Mucosa of stomach (tissue), 1 donor: Measurements from ENCODE around the gene SH3BP4.

Experiments used
- H3K27me3 ChIP-seq: one replicate; pipeline ENCODE4 v1.7.0; 2013; ENCODE audit warnings: mild to moderate bottlenecking, low read length; ENCODE audit not compliant: control insufficient read depth, insufficient read depth
- H3K36me3 ChIP-seq: one replicate; pipeline ENCODE4 v1.7.0; 2013; ENCODE audit warnings: low read length; ENCODE audit not compliant: control insufficient read depth, insufficient read depth
- H3K4me1 ChIP-seq: one replicate; pipeline ENCODE4 v1.7.0; 2013; ENCODE audit warnings: mild to moderate bottlenecking, low read length; ENCODE audit not compliant: control insufficient read depth, insufficient read depth
- H3K4me3 ChIP-seq: one replicate; pipeline ENCODE4 v1.7.0; 2013; ENCODE audit warnings: low read length
- H3K9ac ChIP-seq: one replicate; pipeline ENCODE4 v1.7.0; 2013; ENCODE audit warnings: mild to moderate bottlenecking, low read length, moderate library complexity
- H3K9me3 ChIP-seq: one replicate; pipeline ENCODE4 v1.7.0; 2013; ENCODE audit warnings: mild to moderate bottlenecking, low read length, moderate library complexity; ENCODE audit not compliant: control insufficient read depth
- donor health status: Pancreatic carcinoma.

SH3BP4 gene

DNA sequence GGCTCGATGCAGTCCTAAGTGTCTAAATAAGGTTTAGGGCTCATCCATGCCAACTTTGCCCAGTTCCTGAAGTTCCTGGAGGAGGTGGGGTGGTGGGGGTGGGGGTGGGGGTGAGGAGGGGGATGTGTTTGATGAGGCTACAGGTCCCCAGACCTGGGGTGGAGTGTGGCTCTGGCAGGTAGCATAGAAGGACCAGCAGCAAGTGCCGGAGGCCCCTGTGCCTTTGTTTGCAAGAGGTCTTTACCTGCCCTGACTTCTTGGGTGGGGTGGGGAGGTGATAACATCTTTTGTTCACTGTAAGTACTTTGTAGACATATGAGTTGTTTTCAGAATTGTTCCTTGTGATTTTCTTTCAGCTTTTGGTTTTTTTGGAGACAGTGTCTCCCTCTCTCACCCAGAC lies 10.0 kb downstream of the SH3BP4 start:
- Histone ChIP-seq H3K36me3 (no peaks in the 10 kb centered on the region), H3K9me3 (no peaks in the 10 kb centered on the region), H3K4me3 (no peak overlapping the region), H3K27me3 (no peaks in the 10 kb centered on the region), H3K9ac (no peak overlapping the region), H3K4me1 (peaks cover 23% of the 10 kb centered on the region)

DNA sequence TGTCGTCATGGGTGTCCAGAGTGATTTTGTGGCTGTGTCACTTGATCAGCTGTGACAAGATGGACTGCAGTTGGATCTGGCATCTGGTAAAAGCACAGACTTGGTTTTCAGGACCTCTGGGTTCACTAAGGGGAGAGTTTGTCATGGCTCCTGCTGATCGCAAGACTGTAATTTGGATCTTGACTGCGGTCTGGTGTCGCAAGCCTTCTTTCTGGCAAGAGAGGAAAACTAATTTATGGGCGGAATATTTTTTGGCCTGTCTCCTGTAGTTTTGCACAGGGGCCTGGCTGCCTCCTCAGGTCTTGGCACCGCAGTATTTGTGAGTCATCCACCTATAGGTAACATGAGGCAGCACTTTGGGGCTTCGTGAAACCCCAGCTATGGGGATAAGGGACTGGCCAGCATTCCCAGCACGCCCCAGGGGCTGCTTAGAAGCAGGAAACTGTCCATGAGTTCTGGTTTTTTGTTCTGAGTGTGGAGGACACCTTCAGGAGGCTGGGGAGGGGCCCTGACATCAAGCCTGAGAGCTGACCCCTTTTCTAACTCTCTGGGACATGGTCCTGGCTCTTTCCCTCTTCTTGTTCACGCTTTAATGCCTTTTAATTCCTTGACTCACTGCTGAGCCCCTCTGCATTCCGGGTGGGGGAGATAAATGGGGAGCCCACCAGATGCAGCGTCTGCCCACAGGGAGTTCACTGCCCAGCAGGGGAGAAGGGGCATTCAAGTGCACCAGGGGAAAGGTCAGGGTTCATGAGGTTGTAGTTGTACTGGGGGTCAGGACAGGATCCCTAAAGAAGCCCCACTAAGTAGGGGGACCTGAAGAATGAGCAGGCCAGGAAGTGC lies 12.2 kb downstream of the SH3BP4 start:
- Histone ChIP-seq H3K36me3 (no peaks in the 10 kb centered on the region), H3K9me3 (no peaks in the 10 kb centered on the region), H3K4me3 (no peak overlapping the region), H3K27me3 (no peaks in the 10 kb centered on the region), H3K9ac (no peak overlapping the region), H3K4me1 (peaks cover 18% of the 10 kb centered on the region)

DNA sequence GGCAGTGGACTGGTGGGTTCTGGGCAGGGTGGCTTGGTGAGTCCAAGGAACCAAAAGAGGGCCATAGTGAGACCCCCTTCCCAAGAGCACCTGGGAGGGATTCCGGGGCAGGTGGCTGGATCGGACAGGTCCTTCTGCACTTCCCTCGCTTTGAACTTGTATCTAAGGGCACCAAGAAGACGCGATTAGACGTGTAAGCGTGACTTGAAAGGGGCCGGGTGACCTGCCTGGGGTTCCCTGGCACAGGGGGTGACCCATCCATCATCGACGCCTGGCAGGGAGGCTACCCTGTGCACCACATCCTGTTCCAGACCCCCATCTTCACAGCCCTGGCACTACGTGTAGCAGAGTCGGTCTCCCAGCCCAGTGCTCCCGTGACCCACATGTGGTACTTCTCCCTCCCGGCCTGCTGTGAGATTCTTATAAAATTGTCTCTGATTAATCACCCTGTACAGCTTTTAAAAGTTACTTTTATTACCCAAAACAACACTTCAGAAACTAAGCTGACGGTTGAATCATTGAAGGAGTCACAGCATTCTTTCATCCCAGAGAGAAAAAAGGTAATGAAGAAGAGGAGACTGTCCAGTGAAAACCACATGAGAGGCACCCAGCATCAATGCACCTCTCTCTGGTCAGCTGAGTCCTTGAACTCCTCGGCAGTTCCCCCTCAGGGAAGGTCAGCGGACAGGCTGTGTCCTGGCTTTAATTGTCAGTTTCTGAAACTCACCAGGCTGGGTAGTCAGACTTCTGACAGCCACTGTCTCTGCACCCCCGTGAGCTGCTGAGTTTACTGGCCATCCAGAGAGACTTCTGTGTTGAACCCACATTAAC lies 13.0 kb downstream of the SH3BP4 start:
- Histone ChIP-seq H3K9ac (no peak overlapping the region), H3K4me1 (peaks cover 26% of the 10 kb centered on the region), H3K9me3 (no peaks in the 10 kb centered on the region), H3K36me3 (no peaks in the 10 kb centered on the region), H3K4me3 (no peak overlapping the region), H3K27me3 (no peaks in the 10 kb centered on the region)

DNA sequence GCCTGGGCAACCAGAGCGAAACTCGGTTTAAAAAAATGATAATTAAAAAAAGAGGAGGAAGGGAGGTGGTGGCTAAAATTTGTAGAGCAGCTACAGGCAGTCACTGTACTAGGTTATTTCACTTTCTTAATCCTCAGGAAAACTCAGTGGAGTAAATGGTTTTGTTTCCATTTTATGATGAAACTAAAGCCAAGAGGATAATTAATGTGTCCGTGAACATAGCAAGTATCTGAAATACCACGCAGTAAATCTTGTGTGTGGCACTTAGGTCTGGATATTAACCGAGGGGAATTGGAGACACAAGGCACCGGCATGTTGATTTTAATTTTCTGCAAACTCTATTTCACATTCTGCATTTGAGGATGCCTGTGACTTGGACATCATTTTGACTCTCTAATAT lies 14.5 kb downstream of the SH3BP4 start:
- Histone ChIP-seq H3K36me3 (no peaks in the 10 kb centered on the region), H3K4me1 (peaks cover 30% of the 10 kb centered on the region), H3K9me3 (no peaks in the 10 kb centered on the region), H3K4me3 (no peak overlapping the region), H3K9ac (no peak overlapping the region), H3K27me3 (no peaks in the 10 kb centered on the region)

DNA sequence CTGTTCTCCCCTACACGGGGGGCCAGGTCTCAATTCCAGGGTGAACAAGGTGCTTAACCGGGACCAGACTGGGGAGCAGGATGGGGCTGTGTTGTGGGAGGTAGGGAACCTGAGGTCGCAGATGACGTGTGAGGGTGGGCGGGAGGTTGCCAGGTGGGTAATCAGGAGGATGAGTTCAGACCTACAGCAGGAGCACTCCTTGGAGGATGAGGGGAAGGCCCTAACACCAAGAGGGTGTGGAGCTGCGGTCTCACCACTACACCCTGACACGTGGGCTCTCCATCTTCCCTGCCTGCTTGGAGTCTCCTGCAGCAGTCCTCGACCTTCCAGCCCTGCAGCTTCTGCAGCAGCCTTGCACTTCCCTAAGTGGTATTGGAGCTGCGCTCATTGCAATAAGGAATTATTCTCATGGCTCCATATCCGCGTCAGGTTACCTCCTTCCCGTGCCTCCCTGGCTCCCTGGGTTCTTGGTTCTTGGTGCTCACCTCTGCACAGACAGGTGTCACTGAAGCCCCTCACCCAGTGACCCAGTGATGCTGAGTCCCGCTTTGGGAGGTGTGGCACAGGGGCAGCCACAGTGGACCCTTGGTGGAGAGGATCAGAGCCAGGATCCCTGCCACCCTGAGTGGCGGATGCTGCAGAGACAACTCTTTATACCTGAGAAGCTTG lies 15.5 kb downstream of the SH3BP4 start:
- Histone ChIP-seq H3K4me1 (peaks cover 30% of the 10 kb centered on the region), H3K36me3 (no peaks in the 10 kb centered on the region), H3K27me3 (no peaks in the 10 kb centered on the region), H3K9ac (no peak overlapping the region), H3K9me3 (no peaks in the 10 kb centered on the region), H3K4me3 (no peak overlapping the region)

DNA sequence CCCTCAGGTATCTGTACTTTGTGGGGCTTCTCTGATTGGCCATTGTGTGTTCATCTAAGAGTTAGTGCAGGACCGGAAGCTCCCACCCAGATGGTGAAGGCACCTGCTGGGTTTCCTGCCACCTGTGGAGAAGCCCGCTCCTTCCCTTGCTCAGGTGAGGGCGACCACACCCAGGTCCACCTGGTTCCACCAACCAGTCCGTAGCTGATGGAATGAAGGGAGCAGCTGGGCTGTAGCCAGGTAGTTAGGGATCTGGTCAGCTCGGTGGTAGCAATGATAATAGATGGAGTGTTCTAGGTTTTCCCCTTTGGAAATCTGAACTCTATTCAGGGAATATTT lies 16.0 kb downstream of the SH3BP4 start:
- Histone ChIP-seq H3K9me3 (no peaks in the 10 kb centered on the region), H3K27me3 (no peaks in the 10 kb centered on the region), H3K4me3 (no peak overlapping the region), H3K36me3 (no peaks in the 10 kb centered on the region), H3K4me1 (peaks cover 30% of the 10 kb centered on the region), H3K9ac (no peak overlapping the region)

DNA sequence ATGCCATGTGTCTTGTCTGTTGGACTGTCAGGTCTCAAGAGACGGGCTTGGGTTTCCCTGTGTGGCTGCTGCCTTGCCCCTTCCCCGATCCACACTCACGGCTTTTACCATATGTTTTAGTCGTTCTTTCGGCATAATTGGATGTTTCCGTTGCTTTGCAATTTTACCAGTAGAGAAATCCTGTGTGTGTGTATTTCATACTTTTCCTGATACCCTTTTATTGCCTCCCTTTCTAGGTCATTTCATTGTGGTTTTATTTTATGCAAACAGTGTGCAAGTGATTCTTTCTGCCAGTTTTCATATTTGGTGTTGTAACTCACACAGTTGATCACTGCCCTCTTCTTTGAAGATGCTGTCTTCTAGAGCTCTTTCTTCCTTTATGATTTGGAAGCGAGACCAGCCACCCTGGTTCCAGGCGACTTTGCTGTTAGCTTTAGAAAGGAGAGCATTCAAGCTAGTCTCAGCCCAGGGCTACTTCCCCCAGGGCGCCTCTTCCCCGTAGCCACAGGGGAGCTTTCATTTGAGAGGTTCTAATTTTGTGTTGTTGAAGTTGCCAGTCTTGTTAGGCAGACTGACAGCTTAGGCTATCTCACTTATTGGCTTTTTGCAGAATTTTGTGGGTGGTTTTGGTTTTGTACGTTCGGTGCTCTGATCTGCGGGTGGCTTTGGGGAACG lies 17.0 kb downstream of the SH3BP4 start:
- H3K4me1 ChIP-seq: peaks cover 24% of the 10 kb centered on the region
- no peaks in the 10 kb centered on the region for H3K27me3 ChIP-seq
- no peaks in the 10 kb centered on the region for H3K9me3 ChIP-seq
- no peaks in the 10 kb centered on the region for H3K36me3 ChIP-seq
- H3K9ac ChIP-seq: no peak overlapping the region
- no peak overlapping the region for H3K4me3 ChIP-seq

DNA sequence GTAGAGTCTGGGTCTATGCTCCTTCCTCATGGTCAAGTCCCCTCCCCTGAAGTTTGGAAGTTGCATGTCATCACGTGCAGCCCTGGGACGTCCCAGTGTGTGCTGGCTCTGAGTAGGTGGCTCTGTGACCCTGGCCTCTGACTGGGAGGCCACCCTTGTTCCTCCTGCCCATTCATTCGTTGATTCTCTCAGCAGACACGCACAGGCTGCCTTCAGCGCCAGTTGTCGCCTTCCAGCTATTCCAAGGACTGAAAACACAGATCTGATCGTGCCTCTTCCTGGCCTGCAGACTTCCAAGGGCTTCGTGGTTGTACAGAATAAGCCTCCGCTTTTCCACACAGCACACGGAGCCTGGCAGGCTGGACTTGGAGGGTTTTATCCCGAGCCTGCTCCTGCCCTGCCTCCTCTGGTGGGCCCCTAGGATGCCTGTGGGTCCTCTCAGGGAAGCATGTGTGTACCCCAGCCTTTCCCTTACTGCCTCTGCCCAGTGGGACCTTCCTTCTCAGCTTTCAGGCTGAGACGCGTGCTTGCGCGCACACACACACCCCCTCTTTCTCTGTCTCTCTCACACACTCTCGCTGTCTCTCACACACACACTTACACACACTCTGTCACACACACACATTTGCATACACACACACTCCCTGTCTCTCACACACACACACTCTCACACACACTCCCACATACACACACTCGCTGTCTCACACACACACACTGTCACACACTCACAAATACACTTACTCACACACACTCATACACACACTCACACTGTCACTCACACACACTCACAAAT lies 17.7 kb downstream of the SH3BP4 start:
- no peak overlapping the region for H3K9ac ChIP-seq
- no peaks in the 10 kb centered on the region for H3K36me3 ChIP-seq
- H3K4me3 ChIP-seq: no peak overlapping the region
- H3K27me3 ChIP-seq: no peaks in the 10 kb centered on the region
- peaks cover 23% of the 10 kb centered on the region for H3K4me1 ChIP-seq
- no peaks in the 10 kb centered on the region for H3K9me3 ChIP-seq

DNA sequence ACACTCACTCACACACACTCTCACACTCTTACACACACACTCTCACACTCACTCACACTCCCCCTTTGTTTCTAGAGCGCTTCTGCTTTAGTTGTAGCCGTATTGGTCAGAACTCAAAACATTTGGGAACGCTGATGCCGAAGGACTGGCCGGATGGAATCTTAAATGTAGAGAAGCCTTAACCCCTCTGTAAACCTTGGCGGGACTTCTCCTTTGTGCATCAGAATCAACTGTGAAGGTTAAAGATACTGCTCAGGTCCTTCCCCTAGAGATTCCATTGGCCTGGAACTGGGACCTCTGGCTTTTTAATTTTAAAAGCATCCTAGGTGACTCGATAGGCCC lies 18.3 kb downstream of the SH3BP4 start:
- Histone ChIP-seq H3K36me3 (no peaks in the 10 kb centered on the region), H3K27me3 (no peaks in the 10 kb centered on the region), H3K4me1 (peaks cover 29% of the 10 kb centered on the region), H3K9ac (no peak overlapping the region), H3K9me3 (no peaks in the 10 kb centered on the region), H3K4me3 (no peak overlapping the region)

DNA sequence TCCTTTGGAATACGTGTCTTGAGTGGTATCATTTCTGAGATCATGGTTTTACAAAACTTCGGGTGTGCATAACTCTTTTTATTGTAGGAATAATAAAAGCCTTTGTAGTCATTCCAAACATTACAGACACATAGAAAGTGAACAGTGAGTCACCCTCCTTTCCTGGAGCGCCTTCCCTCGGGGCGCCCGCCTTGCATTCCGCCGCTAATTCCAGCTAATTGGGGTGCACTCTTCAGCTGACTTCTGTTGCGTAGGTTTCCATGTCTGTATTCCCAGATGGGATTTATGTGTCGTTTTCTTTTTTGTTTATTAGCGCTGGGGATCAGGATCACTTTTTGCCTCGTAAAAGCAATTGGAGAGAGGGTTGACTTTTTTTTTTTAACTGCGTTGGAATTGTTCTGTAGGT lies 18.7 kb downstream of the SH3BP4 start:
- H3K27me3 ChIP-seq: no peaks in the 10 kb centered on the region
- H3K9me3 ChIP-seq: no peaks in the 10 kb centered on the region
- H3K9ac ChIP-seq: no peak overlapping the region
- H3K36me3 ChIP-seq: no peaks in the 10 kb centered on the region
- H3K4me1 ChIP-seq: peaks cover 32% of the 10 kb centered on the region
- H3K4me3 ChIP-seq: no peak overlapping the region

DNA sequence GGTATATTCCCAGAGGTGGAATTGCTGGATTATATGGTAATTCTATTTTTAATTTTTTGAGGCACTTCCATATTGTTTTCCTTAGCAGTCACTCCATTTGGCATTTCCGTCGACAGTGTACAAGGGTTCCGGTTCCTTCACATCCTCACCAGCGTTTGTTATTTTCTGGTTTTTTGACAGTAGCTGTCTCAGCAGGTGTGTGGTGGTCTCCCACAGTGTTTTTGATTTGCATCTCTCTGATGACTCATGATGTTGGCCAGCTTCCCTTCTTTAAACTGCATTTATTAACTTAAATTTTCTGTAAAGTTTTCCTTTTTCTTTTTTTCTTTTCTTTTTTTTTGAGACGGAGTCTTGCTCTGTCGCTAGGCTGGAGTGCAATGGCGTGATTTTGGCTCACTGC lies 19.7 kb downstream of the SH3BP4 start:
- H3K27me3 ChIP-seq: no peaks in the 10 kb centered on the region
- H3K9me3 ChIP-seq: no peaks in the 10 kb centered on the region
- H3K9ac ChIP-seq: no peak overlapping the region
- no peaks in the 10 kb centered on the region for H3K36me3 ChIP-seq
- H3K4me3 ChIP-seq: no peak overlapping the region
- H3K4me1 ChIP-seq: peaks cover 35% of the 10 kb centered on the region
